ENCODE data around the gene RMDN2.

- TF ChIP-seq, protein P1, sequence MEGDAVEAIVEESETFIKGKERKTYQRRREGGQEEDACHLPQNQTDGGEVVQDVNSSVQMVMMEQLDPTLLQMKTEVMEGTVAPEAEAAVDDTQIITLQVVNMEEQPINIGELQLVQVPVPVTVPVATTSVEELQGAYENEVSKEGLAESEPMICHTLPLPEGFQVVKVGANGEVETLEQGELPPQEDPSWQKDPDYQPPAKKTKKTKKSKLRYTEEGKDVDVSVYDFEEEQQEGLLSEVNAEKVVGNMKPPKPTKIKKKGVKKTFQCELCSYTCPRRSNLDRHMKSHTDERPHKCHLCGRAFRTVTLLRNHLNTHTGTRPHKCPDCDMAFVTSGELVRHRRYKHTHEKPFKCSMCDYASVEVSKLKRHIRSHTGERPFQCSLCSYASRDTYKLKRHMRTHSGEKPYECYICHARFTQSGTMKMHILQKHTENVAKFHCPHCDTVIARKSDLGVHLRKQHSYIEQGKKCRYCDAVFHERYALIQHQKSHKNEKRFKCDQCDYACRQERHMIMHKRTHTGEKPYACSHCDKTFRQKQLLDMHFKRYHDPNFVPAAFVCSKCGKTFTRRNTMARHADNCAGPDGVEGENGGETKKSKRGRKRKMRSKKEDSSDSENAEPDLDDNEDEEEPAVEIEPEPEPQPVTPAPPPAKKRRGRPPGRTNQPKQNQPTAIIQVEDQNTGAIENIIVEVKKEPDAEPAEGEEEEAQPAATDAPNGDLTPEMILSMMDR (IDR thresholded peaks at IDR 0.05 in 8 of 11, conservative IDR thresholded peaks at IDR 0.05 in 3 of 11) = no peak
- TF ChIP-seq POLR2A (IDR thresholded peaks at IDR 0.05) = no peak
Observed at GRCh38 chr2:37966326-37966725, 41.2 kb downstream of the RMDN2 start.
